KG1 (cell line): ENCODE measurements around the gene PRM2.

Experiments used
- DNase-seq: peaks from one replicate; lab custom pipeline; 2025; lab: John Stamatoyannopoulos, UW

The PRM2 gene

GRCh38 chr16:11260596-11260966 is 15.7 kb downstream of the PRM2 start:
- no peak for DNase-seq

DNA sequence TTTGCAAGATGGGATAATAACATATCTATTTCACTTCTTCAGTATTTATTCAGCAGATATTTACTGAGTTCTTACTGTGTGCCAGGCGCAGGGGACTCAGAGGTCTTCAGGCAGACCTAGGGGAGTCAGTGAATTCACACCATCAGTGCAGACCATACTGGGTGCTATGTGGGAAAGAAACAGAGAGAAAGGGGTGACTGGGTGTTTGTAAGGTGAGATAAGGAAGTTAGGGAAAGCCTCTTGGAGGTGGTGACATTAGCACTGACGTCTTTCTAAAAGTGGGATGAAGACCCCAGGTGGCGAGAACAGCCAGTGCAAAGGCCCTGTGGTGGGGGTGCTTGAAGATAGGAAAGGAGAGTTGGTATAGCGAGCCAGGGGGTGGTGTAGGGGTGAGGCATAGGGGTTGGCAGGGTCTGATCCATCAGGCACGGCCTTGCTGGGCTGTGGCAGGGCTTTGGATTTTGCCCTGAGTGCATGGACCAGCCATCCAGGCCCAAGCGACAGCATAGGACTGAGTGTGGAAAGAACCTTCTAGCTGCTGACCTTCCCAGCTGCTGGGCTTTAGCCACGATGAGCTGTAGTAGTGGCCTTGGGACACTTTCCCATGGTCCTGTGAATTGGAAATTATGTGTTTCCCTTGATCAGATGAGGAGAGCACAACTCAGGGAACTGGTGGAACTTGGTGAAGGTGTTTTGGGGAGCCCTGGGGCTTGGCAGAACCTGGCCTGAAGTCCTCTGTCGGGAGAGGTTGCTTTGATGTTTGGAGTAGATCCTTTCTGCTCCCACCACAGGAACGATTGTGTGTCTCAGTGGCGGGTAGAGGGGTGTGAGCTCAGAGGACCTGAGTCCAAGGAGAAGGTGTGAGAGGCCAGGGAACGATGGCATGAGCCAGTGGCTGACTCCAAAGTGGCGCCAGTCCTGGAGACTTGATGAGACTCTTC is 16.4 kb downstream of the PRM2 start:
- no peak for DNase-seq

DNA sequence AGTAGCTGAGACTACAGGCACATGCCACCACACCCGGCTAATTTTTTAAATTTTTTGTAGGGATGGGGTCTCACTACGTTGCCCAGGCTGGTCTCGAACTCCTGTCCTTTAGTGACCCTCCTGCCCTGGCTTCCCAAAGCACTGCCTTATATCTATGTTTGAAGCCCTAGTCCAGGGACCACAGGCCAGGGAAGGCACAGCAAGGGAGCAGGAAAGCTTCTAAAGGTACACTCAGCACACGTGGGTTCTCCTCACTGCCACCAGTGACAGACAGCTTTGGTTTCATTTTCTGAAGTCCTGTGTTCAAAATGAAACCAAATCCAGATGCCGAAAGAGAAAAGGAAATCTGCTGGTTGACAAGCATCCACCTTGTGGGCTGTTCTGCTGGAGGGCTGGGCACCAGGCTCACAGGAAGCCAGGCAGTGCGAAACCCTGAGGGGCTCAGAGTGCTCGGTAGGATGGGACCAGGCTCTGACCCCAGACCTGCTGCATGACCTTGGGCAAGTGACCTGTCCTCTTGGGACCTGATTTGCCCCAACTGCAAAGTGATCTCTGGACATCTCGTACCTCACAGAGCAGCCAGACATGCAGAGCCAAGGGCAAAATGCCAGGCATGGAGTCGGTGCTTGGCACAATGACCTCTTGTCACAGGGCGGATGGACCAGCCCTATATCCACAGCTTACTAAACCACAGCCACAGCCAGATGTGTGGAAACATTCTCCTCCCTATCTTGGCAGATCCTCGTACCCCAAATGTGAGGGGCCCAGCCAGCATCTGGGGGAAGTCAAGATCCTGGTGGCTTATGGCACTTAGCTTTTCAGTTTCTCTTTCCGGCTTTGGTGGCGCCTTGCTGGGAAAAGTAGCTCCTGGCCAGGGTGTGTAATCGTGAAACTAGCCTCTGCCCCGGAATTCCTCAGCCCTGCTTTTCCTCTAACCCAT is 17.5 kb downstream of the PRM2 start:
- no peak for DNase-seq

DNA sequence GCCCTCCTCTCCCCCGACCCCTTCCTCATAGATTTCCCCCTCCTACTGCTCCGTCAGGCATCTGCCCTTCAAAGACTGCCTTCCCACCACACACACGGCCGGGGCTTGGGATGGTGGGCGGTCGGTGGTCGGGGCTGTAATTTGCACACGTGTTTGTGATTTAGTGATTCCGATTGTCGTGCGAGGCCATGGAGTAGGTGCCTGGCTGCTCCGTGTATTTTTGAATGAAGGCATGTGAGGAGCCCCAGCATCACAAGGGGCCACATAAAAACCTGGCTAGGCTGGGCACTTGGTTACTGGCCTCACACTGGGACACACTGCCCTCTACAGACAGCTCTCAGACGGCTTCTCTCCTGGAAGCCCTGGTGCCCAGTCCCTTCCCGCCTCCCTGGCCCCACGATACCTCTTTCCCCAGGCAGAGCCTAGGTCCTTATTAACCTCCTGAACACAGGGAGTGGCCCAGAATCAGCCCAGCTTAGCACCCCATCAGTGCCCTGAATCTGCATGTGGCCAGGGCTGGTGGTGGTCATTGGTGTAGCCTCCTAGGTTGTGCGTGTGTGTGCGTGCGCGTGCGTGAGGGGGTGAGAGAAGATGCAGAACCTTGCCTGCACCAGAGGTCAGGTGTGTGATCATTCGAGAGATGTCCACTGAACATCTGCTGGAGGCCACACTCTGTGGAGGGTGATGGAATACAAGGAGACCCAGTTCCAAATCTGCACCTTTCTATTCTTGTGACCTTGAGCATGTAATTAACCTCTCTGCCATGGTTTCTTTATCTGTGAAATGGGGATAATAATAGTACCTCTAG is 18.9 kb downstream of the PRM2 start:
- DNase-seq, result peak; percentile 35

DNA sequence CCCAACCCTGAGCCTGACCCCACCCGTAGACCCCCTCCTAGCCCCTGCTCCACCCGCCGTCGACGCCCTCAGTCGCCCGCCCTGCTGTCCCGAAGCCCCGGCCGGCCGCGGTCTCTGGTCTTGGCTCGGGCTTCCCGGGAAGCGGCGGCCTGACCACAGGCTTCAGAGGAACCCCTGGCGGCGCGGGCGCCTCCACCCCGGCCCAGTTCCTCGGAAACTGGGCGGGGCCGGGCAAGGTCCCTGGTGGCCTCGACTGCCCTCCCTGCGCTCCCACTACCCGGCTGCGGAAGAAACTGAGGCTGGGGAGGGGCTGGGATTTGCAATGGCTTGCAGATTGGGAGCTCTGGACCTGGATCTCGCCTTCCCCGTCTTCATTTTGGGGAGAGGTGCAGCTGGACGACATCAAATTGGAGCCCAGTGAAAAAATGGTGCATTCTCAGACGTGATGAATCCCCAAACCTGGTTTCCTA is 19.6 kb downstream of the PRM2 start:
- DNase-seq, result no peak

DNA sequence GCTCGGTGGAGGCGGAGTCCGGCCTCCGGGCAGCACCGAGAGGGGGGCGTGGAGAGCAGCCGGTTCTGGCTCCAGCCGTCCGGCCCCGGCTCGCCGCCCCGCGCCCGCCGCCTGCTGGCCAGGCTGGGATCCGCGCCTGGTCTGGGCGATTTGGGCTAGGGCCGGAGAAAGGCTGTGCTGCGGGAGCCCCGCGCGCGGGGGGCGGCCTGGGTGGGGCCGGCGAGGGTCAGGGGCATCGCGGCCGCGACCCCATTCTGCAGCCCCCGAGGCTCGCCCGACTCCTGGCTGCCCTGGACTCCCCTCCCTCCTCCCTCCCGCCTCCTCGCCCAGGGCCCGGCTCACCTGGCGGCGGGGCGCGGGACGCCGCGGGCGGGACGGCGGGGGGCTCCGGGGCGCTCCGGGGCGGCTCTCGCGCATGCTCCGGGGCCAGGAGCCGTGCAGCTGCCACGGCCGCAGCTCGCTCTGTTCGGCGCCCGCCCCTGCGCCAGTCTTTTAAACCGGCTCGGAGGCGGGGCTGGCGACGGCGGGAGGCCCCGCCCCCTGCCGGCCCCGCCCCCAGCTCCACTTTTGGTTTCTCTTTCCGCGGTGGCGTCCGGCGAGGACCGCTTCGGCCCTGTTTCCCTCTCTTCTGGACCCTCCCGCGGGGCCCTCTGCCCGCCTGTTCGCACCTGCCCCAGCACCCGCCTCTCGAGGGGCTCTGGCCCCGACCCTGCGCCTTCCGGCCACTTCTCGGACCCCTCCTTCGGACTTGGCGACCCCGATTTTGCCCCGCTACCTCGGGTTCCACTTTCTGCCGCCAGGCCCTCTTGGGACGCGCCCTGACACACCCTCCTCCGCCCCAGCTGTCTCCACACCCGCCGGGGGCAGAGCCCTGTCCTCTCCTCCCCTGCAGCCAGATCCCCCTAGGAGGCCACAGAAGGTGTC is 20.3 kb downstream of the PRM2 start, which contains the start of gene SOCS1:
Gene SOCS1 (minus strand): TSS at position 468 of the 924 bp plus-strand sequence. CDS start 726 bp downstream, outside the sequence.
- DNase-seq, result peak; percentile 72

DNA sequence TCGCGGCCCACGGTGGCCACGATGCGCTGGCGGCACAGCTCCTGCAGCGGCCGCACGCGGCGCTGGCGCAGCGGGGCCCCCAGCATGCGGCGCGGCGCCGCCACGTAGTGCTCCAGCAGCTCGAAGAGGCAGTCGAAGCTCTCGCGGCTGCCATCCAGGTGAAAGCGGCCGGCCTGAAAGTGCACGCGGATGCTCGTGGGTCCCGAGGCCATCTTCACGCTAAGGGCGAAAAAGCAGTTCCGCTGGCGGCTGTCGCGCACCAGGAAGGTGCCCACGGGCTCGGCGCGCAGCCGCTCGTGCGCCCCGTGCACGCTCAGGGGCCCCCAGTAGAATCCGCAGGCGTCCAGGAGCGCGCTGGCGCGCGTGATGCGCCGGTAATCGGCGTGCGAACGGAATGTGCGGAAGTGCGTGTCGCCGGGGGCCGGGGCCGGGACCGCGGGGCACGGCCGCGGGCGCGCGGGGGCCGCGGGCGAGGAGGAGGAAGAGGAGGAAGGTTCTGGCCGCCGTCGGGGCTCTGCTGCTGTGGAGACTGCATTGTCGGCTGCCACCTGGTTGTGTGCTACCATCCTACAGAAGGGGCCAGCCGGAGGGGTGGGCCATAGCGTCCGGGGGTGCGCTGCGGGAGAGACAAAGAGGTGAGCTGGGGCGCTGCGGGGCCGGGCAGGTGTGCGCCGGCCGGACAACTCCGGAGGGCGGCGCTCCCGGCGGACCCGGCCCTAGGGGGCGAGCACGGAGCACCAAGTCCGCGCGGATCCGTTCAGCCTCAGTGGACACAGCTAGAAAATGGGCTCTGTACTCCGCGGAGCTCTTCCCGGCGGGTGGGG is 21.2 kb downstream of the PRM2 start:
- no peak for DNase-seq

DNA sequence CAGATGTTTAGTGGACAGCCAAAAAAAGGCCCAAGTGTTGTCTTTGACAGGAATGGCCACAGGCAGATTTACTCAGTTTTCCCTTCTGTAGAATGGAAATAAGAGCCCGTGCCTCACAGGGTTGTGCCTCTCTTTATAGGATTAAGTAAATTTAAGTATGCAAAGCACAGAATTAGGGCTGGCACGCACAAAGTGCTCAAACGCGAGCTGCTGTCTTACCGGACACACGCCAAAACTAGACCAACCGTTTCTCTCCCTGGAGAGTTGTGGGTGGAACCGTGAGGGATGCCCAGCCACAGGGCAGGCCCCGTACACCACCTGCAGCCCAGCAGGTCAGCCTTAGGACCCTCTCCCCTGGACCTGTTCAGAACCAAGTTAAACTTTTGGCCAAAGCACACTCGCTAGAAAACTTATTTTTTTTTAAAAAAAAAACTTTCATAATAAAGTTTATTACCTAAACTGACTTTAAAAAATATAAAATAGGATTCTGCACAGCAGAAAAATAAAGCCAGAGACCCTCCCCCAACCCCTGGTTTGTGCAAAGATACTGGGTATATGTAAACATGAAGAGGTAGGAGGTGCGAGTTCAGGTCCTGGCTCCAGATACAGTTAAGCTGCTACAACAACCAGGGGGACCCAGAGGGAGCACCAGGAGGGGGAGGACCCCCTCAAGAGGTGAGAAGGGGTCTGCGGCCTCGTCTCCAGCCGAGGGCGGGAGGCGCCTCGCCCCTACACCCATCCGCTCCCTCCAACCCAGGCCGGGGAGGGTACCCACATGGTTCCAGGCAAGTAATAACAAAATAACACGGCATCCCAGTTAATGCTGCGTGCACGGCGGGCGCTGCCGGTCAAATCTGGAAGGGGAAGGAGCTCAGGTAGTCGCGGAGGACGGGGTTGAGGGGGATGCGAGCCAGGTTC is 22.0 kb downstream of the PRM2 start:
- DNase-seq, result no peak

- DNase-seq, result no peak
Observed at GRCh38 chr16:11253009-11253994, 23.0 kb downstream of the PRM2 start.

- no peak for DNase-seq
Observed at GRCh38 chr16:11252482-11252931, 23.8 kb downstream of the PRM2 start.

- no peak for DNase-seq
Observed at GRCh38 chr16:11251525-11252481, 24.5 kb downstream of the PRM2 start.

GRCh38 chr16:11250786-11251524 is 25.3 kb downstream of the PRM2 start:
- DNase-seq, result no peak

- DNase-seq, result no peak
Observed at GRCh38 chr16:11250091-11250785, 26.0 kb downstream of the PRM2 start.

DNA sequence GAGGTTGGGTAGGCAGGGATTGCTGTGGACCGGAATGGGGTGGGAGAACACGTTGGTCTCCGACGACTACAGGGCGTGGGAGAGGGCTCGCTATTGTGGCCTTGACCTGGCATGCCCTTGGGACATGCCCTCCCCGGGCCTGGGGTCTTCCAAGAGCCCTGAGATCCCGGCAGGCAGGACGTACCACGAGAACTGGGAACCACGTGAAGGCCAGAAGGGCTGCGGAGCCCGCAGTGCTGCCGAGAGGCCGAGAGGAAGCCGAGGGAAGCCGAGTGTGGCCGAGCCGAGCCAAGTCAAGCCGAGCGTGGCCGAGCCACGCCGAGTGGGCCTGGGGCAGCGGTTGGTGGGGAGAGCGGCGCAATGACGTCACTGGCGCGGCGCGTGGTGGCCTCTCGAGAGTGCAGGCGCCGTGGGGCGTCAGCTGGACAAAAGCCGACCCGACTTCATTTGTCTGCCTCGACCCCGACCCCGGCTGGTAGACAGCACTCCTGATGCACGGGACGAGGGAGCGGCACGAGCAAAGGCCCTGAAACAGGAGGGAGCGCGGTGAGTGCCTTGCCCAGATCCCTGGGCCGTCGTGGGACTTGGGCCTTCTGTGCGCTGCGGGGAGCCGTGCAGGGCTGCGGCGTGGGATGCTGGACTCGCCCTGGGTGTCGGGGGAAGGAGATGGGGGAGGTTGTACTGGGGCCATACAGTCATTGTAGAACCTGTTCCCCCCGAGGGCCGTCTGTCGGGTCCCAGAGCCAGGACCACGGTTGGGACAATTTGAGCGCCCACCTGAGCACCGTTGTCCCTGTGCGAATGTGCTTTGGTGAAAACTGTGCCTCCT is 26.8 kb downstream of the PRM2 start:
- no peak for DNase-seq
